ENCODE measurements around the gene OR6X1.

The OR6X1 gene

DNA sequence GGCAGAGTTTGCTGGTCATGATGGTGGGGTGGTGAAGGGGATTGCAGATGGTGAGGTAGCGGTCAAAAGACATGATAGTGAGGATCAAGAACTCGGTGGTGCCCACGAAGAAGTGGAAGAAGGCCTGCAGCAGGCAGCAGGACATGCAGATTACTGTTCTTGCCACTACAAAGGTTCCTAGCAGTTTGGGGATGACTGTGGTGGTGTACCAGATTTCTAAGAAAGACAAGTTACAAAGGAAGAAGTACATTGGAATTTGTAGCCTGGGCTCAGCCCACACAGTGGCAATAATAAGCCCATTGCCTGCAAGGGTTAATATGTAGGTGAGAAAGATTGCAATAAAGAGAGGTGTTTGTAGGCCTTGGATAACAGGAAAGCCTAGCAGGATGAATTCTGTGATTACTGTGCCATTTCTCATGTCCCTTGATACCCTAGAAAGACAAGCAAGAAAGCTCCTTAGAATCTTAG lies at the start of gene OR6X1:
OR6X1 (minus strand) TSS at position 418 of the 468 bp plus-strand sequence; CDS start at position 418, 0 bp downstream.
- DNase-seq (ENCODE audit: low read depth), result no peak

GRCh38 chr11:123801765-123802164 lies 47.4 kb upstream of the OR6X1 start:
- no peak for DNase-seq (ENCODE audit: low read depth)

GRCh38 chr11:123800036-123800435 lies 45.7 kb upstream of the OR6X1 start:
- no peak for DNase-seq (ENCODE audit: low read depth)

GRCh38 chr11:123799438-123799837 lies 45.1 kb upstream of the OR6X1 start:
- DNase-seq (ENCODE audit: low read depth), result no peak

DNA sequence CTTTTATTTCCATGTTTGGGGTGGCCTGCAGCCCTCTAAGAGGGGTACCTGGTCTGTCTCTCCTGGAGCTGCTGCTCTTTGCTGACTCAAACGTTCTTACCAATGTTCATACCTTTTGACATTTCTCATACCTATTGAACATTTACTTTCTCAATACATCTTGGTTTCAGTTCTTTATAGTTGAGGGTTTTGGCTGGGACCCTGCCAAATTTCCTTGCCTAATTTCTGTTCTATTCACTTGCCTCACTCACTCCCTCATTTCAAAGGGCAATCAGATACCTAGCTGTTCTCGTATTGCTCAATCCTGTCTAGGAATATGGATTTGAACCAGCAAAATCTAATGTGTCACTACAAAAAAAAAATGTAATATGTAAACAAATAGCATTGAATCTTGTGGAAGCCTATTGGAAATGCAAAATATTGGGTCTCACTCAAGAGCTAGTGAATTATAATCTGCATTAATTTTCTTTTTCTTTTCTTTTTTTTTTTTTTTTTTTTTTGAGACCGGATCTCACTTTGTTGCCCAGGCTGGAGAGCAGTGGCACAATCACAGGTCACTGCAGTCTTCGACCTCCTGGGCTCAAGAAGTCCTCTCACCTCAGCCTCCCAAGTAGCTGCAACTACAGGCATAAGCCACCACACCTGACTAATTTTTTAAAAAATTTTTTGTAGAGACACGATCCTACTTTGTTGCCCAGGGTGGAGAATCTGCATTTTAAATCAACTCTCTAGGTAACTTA lies 44.4 kb upstream of the OR6X1 start:
- DNase-seq (ENCODE audit: low read depth), result no peak

DNA sequence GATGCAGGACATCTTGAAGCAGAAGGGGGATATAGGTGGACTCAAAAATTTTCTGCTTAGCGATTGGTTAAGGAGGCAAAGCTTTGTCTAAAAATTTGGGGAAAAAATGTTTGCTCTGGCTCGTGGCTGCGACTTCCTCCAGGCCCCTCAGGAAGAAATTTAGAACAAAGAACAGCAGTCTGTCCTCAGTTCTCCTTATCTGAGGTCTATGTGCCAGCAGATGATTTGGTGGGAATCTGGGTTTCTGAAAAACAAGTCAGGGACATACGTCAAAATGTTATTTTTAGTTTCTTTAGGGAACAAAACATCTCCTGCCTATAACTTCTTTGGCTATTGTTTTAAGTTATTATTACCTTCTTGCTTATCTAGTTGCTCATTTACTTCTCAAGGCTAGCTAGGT lies 43.8 kb upstream of the OR6X1 start:
- no peak for DNase-seq (ENCODE audit: low read depth)

DNA sequence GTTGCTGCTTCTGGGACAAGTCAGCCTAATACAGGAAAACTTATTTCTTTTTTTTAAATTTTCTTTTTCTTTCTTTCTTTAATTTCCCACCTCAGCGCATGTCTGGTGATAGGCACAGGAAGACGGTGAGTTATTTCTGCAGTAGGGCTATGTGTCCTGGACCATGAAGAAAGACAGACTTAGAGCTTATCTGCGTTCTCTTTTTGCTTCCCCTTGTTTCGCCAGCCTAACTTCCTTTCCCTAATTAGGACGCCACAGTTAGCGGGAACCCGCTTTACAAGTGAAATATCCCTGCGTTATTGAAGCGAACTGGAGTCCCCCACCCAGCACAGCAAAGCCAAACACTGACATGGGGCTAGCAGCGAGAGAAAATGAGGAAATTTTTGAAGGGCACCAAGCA lies 43.2 kb upstream of the OR6X1 start:
- DNase-seq (ENCODE audit: low read depth), result no peak

DNA sequence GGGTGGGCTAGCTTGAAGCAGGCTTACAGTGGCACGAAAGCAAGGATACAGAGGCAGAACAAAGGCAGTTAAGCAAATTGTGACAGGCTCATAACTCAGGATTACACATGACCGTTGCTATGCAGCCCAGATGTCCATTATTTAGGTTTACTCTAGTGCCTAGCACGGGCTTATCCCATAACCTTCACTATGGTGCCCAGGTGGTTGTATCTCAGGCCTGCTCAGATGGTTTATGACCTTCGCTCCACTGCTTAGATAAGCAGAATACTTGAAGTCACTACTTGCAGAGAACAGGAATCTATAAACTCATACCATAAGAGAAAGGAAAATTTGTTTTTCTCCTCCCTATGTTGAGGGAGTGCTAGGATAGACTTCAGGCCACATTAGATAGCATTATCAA lies 42.8 kb upstream of the OR6X1 start:
- DNase-seq (ENCODE audit: low read depth), result no peak

DNA sequence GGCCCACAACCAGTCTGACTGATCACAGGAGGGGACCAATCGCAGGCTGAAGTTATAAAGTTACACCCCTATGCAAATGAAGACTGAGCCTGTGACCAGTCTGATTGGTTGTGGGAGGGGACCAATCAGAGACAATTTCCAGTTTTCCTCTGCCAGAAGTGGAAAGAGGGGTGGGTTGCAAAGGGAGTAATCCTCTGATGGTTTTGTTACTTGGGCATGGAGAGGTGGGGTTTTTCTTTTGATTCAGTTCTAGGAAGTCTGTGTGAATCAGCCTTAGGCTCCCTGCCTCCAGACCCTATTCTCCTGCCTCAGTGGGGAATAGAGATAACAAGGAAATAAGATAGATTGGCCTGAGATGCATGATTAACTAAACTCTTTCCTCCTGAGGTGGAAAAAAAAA lies 41.9 kb upstream of the OR6X1 start:
- no peak for DNase-seq (ENCODE audit: low read depth)

DNA sequence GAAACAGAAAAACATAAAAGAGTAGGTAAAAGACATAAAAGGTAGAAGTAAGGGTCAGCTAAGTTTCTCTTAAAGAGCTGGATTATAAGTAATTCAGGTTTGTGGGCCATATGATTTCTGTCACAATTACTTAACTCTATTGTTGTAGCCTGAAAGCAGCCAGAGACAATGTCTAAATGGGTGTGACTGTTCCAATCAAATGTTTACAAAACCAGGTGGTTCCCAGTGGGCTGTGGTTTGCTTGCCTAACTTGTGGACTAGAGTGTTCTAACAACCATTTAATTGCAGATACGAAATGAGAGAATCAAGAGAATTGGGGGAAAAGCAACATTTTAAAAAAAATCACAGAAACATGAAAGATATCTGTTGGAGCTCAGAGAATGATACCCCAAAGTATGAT lies 29.2 kb upstream of the OR6X1 start:
- DNase-seq (ENCODE audit: low read depth), result no peak

DNA sequence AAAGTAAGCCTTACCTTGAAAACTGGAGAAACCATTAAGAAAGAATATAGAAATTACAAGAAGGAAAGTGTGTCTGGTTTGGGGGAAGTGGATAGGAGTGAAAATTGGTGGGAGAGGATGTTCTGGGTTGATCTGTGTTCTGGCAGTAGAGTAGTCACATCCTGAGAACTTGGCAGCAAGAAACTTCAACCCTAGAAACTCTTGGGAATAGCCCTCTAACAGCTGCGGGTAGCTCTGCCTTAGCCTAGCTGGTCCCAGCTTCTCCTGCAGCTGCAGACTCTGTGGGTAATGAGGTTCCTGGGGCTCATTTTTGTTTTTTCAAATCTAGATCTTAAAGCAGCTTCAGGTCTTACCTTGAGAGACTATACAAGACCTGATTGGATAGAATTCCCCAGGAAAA lies 24.2 kb upstream of the OR6X1 start:
- DNase-seq (ENCODE audit: low read depth), result no peak

GRCh38 chr11:123775715-123776549 lies 21.6 kb upstream of the OR6X1 start:
- no peak for DNase-seq (ENCODE audit: low read depth)

- DNase-seq (ENCODE audit: low read depth), result no peak
These were observed 21.0 kb upstream of the OR6X1 start for GRCh38 chr11:123775289-123775688.

- no peak for DNase-seq (ENCODE audit: low read depth)
These were observed 19.6 kb upstream of the OR6X1 start for GRCh38 chr11:123773959-123774358.

DNA sequence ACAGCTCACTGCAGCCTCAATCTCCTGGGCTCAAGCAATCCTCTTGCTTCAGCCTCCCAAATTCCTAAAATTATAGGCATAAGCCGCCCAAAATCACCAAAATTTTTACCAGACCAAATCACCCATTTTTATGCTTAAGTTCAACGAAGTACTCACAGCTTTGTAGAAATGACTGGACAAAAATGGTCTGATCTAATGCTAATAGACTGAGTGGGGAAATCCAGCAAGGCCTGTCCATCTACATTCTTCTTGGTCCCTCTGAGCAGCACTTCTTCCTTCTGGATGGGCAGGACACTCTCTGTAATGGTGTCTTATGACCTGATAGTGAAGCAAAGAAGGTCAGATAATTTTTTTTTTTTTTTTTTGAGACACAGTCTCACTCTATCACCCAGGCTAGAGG lies 18.7 kb upstream of the OR6X1 start:
- no peak for DNase-seq (ENCODE audit: low read depth)

- DNase-seq (ENCODE audit: low read depth), result no peak
These were observed 17.3 kb upstream of the OR6X1 start for GRCh38 chr11:123771664-123772063.

DNA sequence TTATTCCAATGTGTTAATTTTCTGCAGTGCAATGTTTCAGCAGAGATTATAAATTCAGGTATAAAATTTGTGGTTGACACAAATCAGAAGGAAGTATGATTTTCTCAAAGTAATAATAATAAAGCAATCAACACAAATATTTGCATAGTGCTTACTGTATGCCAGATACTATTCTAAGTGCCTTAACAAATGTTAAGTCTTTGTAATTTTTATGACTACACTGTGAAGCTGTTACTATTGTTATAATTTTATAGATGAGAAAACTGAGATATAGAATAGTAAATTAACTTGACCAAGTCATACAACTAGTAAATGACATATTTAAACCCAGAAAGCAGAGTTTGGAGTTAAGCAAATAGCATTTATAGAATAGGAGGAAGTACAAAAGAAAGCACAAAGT lies 16.4 kb upstream of the OR6X1 start:
- no peak for DNase-seq (ENCODE audit: low read depth)

DNA sequence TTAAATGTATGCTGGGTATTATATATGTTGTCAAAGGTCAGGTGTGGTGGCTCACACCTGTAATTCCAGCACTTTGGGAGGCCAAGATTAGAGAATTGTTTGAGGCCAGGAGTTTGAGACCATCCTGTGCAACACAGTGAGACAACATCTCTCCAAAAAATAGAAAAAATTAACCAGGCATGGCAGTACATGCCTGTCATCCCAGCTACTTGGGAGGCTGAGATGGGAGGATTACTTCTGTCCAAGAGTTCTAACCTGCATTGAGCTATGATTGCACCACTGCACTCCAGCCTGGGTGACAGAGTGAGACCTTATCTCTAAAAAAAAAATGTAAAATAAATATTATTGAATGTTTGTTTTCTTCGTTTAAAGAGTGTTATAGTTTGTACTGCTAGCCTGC lies 11.3 kb upstream of the OR6X1 start:
- DNase-seq (ENCODE audit: low read depth), result no peak

GRCh38 chr11:123762422-123762821 lies 8.1 kb upstream of the OR6X1 start:
- no peak for DNase-seq (ENCODE audit: low read depth)

DNA sequence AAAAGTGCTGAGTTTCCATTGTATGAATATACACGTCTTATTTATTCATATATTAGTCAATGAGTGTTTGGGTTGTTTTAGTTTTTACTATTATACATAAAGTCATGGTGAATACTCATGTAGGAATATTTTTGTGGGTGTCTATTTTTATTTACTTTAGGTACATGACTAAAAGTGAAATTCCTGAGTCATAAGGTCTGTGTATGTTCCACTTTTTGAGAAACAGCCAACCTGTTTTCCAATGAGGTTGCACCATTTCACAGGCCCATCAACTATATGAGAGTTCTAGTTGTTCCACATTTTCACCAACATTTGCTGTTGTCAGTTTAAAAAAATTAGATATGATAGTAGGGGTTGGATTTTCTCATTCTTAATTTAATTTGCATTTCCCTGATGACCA lies 6.6 kb upstream of the OR6X1 start:
- DNase-seq (ENCODE audit: low read depth), result no peak

- DNase-seq (ENCODE audit: low read depth), result no peak
These were observed 3.7 kb upstream of the OR6X1 start for GRCh38 chr11:123757976-123758375.

DNA sequence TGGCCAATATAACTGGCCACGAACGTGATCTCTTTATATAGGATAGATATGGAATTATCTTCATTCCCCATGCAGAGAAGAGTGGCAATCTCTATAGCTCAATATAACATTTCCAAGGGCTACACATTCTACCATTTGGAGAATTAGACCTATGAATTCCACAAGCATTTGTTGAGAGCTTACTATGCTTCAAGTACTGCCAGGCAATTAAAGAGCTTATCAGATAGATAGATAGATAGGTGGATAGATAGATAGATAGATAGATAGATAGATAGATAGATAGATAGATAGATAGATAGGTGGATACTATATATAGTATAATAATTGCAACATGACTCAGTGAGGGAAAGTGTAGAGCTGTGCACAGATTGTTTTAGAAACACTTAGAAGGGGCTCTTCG lies 1.5 kb upstream of the OR6X1 start:
- DNase-seq (ENCODE audit: low read depth), result no peak

GRCh38 chr11:123755344-123755743 lies 1.0 kb upstream of the OR6X1 start:
- no peak for DNase-seq (ENCODE audit: low read depth)

Measured in stimulated activated CD8-positive, alpha-beta memory T cell treated with anti-CD3 and anti-CD28 coated beads, Interleukin-15, amount 100 ng/mL, for 1 hour (primary cell).